NCI-H2081 (cell line): Measurements from ENCODE around the gene RPL18A.

Experiments used
- DNase-seq, 2 experiments: peaks; one replicate each; lab custom pipeline; 2025; lab: John Stamatoyannopoulos, UW

The RPL18A gene

DNA sequence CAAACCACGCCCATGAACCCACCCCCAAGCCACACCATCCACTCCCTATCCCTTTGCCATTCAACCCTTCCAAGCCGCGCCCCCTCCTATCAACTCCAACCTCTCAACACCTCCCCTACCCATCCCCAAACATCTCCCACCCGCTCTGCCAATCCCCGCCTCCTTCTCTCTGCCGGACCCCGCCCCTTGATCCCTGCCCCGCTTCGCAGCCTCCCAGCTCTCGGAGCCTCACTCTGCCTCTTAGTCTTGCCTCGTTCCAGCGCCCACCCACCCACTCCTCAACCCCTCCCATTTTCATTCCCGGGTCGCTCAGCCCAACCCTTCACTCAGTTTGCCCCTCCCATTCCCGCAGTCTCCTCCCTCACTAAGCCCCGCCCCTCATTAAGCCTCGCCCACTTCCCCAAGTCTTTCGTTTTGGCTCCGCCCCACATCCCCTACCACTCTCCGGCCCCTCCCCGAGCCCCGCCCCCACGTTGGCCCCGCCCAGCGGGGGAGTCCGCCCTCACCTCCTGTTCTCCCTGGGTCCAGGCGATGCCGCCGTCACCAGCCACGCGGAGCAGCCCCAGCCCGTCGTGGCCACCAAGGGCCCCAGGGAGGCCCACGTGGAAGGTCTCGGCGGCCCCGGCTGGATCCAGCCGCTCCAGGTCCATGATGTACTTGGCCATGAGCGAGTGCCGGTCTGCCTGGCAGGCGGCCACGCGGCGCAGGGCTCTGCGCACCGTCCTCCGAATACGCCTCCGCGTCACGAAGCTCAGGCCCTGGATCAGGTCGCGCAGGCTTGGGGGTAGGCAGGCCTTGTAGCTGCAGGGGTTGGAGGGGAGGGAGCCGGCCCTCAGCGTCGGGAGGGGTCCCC is 17.7 kb upstream of the RPL18A start:
- DNase-seq: peak; percentile 62 to 69

DNA sequence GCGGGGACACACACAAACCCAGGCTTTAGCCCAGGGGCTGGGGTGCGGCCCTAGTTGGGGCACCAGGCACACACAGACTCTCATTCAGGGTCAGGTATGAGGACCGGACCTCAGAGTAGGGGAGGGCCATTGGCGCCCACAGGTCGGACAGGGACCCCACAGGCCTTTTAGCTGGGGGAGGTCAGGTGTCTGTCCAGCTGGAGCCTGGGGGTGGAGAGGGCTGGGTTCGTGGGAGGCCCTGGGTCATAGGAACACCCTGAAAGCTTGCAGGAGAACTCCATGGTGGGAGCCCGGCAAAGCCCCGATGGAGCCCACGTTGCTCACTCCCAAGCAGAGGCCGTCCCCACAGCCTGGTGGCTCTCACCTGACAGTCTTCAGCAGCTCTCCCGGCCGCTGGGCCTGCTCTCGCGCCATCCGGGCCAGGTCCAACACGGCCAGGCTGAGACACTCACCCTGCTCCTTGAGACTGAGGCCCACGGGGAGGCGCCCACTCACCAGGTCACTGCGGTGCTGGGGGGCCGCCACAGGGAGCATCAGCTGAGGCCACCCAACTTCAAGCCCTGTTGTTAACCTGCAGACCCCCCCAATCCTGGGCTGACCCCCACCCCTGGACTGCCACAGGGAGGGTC is 16.9 kb upstream of the RPL18A start:
- DNase-seq: no peak

DNA sequence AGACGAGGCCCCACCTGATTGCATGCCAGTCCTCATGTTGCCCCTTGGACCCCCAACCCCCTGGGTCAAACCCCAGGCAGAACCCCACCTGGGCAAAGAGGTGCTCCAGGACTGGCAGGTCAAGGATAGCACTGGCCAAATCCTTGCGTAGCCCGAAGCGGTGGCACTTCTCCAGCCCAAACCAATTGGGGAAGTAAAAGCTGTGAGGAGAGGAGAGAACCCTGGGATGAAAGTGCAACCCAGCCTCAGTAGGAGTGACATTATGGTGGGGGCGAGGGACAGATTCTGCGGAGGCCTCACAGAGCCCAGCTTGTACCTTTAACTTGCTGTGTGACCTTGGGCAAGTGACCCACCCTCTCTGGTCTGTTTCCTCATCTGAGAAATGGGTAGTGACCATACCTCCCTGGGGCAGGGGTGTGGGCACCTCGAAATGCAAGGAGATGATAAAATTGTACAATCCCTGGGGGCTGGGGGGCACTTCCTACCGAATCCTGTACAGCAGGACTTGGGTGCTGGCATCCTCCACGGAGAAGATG is 16.4 kb upstream of the RPL18A start:
- DNase-seq: no peak

DNA sequence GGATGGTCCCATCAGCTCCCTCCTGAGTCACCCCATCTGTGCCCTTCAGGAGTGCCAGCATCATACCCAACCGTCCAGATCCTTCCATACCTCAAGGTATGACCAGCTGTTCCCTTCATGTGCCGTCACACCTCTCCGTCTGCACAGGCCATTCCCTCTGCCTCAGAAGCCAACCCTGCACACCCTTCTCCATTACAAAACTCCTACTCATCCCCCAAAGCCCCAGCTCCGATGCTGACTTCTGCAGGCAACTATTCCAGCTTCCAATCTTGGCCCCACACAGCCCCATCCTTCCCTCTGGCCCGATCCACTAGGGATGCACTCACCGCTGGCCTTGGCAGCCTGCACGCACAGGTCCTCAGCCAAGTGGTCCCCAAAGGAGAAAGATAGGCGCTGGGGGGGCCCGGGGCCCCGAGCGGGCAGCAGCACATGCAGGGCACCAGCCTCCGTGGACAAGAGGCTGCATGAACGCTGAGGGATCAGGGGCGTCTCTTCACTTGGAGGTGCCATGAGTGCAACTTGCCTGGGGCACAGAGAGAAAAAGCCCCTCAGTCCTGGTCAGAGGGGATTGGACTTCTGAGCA is 15.7 kb upstream of the RPL18A start:
- no peak for DNase-seq

DNA sequence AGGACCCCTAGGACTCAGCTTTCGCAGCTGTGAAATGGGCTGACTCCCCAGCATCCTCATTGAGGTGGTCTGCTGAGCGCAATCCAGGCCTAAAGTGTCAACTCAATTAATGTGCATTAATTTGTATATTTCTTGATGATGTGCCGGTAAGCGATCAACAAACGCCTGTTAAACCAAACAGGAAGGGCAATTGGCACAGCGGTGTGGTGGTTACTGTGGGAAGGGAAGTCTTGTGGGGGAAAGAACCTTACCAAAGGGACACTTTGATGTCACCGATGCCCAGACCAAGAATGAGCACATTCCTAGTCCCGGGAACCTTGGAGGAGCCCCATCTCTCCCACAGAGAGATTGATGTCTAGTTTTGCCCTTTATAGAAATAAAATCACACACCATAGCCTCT is 13.6 kb upstream of the RPL18A start:
- no peak for DNase-seq

DNA sequence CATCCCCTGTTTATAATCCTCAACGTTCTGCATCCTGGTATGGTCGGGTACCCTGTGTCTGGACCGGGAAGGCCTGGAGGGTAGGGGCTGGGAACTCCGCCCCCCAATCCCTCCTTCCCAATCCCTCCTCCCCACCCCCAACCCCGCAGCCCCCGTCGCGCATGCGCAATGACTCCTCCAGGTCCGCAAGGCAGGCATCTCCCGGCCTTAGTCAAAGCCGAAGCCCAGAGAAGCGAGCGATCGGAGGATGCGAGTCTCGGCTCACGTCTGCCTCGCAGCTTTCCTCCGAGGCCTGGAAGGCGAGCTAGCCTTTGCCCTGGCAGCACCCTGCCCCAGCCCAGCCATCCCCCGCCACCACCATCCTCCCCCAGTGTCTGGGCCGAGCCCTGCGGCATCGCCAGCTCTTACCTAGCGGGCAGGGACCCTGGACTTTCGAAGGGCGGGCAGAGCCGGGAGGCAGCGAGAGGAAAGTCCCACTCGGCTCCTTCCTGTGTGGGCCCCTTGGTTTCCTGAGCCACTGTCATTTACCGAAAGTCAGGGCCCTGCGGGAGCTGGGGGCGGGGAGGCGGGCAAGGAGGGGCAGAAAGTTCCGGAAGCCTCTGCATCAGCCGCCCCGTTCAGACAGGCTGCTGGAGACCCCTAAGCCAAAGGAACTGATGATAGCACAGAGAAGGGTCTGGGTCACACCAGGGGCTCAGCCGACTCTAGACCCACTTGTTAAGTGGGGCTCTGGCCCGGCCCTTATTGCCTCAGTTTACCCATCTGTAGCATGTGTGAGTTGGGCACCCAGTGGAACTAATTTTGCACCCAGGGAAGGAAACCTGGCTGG is 12.0 kb upstream of the RPL18A start, which contains the start of gene JAK3:
TSS of gene JAK3 (minus strand) at position 445 of the 829 bp plus-strand sequence. CDS start 3,565 bp downstream, outside the sequence.
- DNase-seq: no peak

DNA sequence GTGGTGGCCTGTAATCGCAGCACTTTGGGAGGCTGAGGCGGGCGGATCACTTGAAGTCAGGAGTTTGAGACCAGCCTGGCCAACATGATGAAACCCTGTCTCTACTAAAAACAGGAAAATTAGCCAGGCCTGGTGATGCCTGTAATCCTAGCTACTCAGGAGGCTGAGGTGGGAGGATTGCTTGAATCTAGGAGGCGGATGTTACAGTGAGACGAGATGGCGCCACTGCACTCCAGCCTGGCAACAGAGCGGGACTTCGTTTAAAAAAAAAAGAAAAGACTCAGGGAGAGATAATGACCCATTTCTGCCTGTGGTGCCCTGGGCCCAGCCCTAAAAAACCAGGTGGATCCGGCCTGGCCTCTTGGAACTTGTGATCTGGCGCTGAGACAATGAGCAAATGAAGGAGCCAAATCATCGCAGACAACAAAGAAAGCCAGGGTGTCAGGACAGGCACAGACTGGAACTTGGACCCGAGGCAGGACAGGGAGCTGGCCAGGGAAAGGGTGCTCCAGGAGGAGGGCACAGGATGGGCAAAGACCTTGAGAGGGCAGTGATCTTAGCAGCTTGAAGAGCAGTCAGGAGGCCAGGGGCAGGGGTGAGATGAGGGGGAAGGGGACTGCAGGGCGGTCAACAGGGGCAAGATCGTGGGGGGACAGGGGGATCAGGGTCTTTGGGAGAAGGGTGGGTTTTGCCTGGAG is 11.0 kb upstream of the RPL18A start:
- DNase-seq: no peak

DNA sequence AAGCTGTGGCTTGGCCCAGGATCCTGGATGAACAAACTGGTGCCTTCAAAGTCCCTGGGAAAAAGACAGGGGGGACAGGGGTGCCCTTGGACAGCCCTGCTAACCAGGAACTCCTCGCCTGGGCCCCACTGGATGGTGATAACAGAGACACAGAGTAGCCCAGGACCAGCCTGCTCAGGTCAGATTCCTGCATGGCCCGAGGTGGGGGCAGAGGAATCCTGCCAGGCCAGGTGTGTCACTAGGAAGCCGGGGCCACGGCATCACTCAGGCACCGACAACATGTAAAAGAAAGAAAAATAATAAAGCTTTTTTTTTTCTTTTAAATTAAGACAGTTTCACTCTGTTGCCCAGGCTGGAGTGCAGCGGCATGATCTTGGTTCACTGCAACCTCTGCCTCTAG is 5.6 kb upstream of the RPL18A start:
- no peak for DNase-seq

DNA sequence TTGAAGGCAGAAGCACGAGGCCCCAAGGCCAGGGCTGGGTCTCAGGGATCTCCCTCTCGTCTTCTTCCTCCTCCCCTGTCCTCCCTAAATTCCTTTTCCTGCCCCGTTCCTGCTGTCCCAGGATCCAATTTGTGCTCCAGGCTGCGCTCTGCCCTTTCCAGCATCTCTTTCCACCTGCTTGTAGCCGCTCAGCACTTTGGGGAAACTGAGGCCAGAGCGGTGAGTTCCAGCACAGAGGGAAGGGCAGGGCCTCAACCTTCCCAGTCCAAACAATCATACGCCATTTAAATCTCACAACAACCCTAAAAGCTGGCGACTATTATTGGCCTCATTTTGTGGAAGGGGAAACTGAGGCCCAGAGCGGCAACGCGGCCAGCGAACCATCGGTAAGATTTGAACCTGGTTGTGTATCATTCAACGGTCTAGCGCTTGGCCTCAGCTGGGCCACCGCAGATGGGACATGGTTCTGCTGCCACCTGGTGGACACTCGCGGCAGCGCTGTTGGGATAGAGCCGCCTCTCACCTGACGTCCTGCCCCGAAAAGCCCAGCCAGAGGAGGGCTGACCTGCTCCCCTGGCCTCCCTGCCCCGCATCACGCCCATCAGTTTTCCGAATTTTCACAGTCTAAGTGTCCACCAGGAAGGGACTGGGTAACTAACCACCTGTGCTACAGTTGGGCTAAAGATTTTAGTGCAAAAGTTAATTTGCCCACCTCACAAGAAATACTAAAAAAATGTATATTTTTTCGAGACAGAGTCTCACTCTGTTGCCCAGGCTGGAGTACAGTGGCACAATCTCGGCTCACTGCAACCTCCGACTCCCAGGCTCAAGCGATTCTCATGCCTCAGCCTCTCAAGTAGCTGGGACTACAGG is 4.2 kb upstream of the RPL18A start:
- DNase-seq: peak; percentile 70 to 73

DNA sequence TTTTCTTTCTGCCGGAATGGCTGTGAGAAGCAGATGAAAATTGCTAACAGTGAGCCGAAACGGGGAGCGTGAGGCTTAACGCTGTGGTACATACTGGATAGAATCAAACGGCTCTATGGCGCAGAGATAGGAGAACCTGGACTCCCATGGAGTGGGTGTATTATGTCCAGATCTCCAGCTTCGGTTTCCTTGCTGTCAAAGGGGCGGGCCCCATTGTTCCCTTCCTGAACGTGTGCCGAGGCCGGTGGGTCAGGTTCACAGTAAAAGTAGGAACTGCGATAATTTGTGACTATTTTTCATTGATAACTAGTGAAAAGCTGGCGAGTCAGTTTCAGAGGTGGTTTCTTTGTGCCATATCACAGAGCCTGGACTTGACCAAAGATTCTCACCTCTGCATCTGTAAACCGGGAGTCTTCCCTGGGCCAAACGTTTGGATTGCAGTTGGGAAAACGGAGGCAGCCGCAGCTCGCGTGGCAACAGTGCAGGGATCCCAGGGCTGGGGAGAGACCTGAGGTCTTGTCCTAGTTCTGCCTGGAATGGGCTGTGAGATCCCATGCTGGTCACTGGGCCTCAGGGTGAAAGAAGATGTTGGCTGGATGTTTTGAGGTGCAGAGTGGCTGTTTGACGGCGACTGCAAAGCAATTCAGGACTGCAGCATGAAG is 752 bp downstream of the RPL18A start:
- no peak for DNase-seq

DNA sequence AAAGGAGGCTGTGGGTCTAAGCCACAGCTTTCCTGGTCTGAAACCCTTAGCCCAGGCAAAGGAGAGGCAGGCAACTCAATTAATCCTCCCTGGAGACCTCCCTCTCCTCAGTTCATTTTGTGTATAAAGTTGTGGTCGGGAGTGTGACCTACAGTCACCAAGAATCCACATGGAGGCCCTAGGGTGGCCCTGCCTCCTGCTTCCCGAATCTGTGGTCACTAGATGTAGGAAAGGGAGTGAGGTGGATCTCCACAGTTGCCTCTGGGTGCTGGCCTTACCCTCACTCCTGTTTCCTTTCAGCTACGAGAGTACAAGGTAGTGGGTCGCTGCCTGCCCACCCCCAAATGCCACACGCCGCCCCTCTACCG is 1.3 kb downstream of the RPL18A start:
- no peak for DNase-seq

DNA sequence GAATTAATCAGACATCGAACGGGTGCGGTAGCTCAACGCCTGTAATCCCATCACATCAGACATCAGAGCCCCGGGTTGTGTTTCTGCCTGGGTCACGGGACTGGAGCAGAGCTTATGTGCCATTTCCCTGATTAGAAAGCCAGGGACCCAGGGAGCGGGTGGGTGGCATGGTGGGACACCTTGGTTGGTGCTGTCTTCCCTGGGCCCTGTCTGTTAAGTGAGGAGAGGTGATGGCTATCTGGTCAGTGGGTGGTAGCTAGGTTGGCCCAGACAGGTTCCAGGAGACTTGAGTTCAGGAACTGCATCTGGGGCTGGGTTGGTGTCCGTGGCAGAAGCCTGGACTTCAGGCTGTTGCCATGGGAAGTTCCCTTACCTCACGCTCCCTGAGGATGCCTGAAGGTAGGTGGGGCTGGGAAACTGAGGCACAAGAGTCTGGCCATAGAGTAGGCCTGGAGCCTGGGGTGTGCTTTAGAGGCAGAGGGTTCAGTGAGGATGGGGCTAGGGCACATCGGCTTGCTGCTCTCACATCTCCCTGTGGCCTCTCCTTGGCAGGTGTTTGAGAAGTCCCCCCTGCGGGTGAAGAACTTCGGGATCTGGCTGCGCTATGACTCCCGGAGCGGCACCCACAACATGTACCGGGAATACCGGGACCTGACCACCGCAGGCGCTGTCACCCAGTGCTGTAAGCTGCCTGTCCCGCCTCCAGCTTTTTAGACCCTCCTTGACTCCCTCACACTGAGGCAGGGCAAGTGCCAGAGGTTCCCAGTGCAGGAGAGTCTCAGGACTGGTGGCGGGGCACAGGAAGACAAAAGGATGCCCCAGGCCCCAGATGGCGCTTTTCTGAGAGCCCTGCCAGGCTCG is 2.1 kb downstream of the RPL18A start:
- DNase-seq: no peak

DNA sequence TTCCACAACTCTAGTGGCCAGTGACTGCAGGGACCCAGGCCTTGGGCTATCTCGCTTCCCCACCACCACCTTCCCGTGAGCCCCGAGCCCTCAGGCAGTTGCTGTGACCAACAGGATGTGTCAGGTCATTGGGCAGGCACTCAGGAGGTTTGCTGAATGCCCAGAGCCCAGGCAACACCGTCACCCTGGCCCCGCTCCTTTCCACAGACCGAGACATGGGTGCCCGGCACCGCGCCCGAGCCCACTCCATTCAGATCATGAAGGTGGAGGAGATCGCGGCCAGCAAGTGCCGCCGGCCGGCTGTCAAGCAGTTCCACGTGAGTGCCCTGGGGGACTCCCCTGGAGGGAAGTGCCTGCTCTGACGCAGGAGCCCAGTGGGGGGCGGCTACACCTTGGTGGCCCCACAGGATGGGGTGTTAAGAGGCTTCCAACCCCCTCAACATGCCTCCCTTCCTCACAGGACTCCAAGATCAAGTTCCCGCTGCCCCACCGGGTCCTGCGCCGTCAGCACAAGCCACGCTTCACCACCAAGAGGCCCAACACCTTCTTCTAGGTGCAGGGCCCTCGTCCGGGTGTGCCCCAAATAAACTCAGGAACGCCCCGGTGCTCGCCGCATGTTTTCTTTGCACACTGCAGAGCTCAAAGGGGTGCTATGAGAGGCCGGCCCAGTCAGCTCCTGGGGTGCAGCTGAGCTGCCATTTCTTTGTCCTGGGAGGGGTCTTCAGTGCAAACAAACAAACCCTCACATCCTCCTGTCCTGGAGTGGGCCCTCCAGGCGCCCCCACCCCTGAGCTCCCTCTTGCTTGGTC is 3.2 kb downstream of the RPL18A start:
- no peak for DNase-seq

DNA sequence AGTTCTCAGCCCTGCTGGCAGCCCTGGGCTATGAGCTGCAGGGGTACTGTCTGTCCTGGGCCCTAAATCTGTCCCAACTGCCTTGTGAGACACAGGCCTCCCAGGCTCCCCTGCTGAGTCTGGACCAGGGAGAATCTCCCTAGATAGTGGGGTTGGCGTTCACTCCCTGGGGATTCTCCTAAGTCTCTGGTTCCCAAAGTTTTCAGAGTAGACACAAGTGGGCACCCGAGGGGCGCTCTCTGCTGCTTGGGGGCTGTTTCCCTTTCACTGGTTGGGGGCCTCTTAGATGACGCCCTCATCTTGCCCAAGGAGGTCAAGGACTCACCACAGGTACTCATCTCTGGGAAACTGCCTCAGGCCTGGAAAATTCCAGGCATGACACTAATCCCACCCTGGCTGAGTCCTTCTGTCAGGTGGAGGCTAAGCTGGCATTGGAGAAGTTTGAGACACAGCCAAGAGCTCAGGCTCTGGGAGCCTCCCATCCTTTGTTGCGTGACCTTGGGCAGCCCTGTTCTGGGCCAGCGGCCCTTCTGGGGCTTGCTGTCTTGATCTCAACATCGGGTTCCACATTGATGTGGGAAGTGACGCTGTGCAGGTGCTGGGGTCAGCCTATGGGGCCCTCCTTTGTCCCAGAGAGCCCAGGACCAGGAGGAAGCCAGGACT is 3.9 kb downstream of the RPL18A start:
- no peak for DNase-seq

DNA sequence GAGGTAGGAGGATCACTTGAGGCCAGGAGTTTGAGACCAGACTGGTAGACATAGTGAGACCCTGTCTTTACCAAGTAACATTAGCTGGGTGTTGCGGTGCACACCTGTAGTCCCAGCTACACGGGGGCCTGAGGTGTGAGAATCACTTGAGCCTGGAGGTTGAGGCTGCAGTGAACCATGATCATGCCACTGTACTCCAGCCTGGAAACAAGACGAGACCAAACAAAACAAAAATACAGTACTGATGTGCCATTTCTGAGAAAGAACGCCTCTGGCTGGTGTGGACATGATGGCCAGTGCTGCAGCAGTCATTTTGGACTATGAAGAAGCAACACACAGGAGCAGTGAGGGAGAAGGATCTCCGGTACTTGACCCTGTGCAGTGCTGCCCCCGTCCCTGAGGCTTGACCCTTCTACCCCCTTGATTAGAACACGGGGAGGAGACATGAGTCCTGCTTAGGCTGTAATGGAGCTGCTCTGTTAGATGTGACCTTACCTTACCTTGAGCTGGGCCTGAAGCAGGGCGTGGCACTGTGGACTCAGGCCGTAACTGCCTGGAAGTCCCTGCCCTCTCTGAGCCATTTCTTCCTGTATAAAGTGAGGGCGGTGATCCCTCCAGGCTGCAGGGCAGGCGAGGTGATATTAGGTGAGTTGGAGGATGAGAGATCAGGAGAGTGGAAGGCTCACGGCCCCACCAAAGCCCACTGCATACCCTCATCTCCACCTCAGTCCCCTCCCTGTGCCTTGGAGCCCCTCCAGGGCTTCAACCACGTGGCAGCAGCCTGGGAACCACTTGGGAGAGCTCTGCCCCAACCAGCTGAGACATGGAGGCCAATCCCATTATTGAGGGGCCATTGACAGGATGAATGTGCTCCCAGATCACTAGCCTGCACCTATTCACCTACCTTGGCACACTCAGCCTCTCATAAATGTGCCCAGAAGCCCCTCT is 5.9 kb downstream of the RPL18A start:
- DNase-seq: no peak

DNA sequence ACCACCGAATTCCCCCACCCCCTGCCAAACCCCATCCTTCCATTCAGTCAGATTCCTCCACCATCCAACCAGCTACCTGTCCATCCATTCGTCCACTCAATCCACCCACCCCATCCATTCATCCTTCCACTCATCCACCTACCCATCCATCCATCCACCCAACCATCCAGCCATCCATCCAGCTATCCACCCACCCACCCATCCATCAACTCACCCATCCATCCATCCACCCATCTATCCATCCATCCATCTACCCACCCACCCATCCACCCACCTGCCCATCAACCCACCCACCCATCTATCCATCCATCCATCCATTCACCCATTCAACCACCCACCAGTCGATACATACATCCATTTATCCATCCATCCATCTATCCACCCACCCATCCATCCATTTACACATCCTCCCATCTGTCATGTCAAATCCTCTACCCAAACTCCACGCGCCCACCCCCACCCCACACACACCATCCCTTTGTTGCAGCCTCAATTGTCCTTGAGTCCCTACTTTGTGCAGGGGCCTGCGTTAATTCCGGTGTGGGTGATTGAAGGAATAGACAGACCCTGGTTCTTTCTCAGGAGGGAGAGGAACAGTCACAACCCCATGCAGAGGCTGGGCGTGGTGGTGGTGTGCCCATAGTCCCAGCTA is 6.7 kb downstream of the RPL18A start:
- no peak for DNase-seq
